DND-41 (cell line): ENCODE data around the gene TAF6L.

Experiments used
- CTCF ChIP-seq: IDR thresholded peaks from 2 replicates; pipeline ENCODE4 v1.5.1; 2012; ENCODE audit warnings: borderline replicate concordance, low read length, moderate library complexity, mild to moderate bottlenecking; ENCODE audit not compliant: poor library complexity, severe bottlenecking; ENCODE audit errors: extremely low read depth
- EZH2 ChIP-seq: IDR thresholded peaks from 3 replicates; pipeline ENCODE4 v1.6.1; 2012; ENCODE audit warnings: borderline replicate concordance, low read depth, mild to moderate bottlenecking, moderate library complexity, low read length, inconsistent platforms; ENCODE audit not compliant: severe bottlenecking

DNA sequence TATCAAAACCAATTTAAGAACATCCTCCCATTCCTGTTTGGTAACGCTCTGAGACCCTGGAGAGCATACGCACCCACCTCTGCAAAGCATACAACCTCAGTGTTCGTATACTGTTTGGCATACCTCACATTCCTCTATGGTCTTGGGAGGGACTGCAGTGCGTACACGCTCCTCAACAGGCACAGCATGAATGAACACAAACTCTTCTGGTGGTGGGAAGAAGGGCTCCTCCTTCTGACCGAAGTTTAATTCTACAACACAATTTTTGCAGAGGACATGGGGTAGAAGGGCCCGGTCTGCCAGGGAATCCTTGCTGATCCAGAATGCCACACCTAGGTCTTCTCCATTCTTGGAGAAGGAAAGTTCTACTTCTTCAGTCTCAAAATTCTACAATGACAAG, 49.2 kb upstream of the TAF6L start:
- TF ChIP-seq CTCF: peak; percentile 30
- no peak for TF ChIP-seq EZH2
